ENCODE results near the gene ATCAY.

DNA sequence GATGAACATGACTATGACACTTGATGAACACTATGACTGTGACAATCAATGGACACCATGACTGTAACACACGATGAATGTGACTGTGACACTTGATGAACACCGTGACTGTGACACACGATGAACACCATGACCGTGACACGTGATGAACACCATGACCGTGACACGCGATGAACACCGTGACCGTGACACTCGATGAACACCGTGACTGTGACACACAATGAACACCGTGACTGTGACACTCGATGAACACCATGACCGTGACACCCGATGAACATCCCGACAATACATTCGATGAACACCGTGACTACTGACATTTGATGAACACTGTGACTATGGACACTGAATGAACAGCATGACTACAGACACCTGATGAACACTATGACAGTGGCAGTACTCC is 42.6 kb upstream of the ATCAY start:
- TF ChIP-seq, protein P1, sequence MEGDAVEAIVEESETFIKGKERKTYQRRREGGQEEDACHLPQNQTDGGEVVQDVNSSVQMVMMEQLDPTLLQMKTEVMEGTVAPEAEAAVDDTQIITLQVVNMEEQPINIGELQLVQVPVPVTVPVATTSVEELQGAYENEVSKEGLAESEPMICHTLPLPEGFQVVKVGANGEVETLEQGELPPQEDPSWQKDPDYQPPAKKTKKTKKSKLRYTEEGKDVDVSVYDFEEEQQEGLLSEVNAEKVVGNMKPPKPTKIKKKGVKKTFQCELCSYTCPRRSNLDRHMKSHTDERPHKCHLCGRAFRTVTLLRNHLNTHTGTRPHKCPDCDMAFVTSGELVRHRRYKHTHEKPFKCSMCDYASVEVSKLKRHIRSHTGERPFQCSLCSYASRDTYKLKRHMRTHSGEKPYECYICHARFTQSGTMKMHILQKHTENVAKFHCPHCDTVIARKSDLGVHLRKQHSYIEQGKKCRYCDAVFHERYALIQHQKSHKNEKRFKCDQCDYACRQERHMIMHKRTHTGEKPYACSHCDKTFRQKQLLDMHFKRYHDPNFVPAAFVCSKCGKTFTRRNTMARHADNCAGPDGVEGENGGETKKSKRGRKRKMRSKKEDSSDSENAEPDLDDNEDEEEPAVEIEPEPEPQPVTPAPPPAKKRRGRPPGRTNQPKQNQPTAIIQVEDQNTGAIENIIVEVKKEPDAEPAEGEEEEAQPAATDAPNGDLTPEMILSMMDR (conservative IDR thresholded peaks at IDR 0.05; ENCODE audit: low read depth, low read length), result no peak
- no peak for TF ChIP-seq EZH2 (IDR thresholded peaks at IDR 0.05; ENCODE audit: low read length, unreplicated experiment)
